ENCODE results near the gene TUSC1.
"Not testable (repeated sequence)": the region's sequence is repeated elsewhere in the genome, so short reads cannot be mapped to it uniquely, and the experiment has no call there.

Gene TUSC1

GRCh38 chr9:25678147-25678666 lies at the start of gene TUSC1:
TSS of gene TUSC1 (minus strand) at chr9:25678444. CDS start at chr9:25678312, 132 bp downstream.
- H3K27me3 Mint-ChIP-seq, result no peaks in the 10 kb centered on the region
- peak; percentile 76 for ATAC-seq
- peaks cover 7% of the 10 kb centered on the region for H3K9me3 Mint-ChIP-seq
- H3K36me3 Mint-ChIP-seq, result no peaks in the 10 kb centered on the region
- no peak within 1 kb of the TSS for H3K27ac Mint-ChIP-seq
- H3K4me3 Mint-ChIP-seq, result peak within 1 kb of the TSS; percentile 29
- no peaks in the 10 kb centered on the region for H3K4me1 Mint-ChIP-seq

DNA sequence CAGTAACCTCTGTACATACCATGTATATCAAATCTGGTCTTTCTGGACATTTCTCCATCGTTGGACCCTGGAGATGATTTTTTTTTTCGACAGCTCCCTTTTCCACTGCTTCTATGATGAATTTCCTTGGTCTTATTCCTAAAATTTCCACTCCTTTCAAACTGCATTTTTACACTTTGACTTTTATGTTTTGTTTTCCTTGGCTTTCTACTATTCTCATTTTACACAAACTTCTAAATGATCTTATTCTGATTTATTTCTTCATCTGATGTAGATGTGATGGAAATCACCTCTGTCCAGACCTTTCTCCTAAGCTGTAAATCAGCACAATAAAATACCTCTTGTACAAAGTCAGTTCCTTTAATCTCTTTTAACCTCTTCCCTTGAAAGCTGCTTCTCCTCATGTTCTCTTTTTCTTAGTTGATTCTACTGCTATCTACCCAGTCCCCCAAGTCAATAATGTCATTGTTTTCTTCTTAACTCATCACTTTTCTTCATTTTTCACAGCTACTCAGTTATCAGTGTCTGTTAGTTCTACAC lies 48.7 kb upstream of the TUSC1 start:
- Mint-ChIP-seq H3K9me3 (peaks cover under 1% of the 10 kb centered on the region), H3K36me3 (no peaks in the 10 kb centered on the region), H3K4me1 (no peaks in the 10 kb centered on the region), H3K4me3 (no peak overlapping the region), H3K27me3 (no peaks in the 10 kb centered on the region), H3K27ac (no peak overlapping the region)
- no peak for ATAC-seq

DNA sequence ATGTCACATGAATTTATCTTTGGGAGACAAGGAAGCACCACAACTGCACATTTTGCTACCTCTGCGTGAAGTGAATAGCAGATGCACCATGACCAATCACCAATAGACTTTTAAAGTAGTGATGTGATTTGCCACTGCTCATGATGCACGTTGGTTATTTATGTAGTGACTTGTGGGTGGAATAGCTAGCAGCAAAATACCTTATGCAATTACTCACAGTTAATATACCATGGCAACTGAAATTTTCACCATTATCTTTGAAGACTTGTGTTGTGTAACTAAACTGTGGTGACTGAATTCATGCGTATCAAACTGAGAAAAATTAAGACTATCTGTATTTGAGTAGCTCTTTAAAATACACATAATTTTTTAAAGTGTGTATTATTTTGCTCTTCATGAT lies 46.2 kb upstream of the TUSC1 start:
- H3K4me3 Mint-ChIP-seq, result no peak overlapping the region
- ATAC-seq, result no peak

GRCh38 chr9:25716220-25716872 lies 38.1 kb upstream of the TUSC1 start:
- H3K36me3 Mint-ChIP-seq, result no peaks in the 10 kb centered on the region
- H3K27ac Mint-ChIP-seq, result no peak overlapping the region
- H3K9me3 Mint-ChIP-seq, result peaks cover 2% of the 10 kb centered on the region
- H3K4me1 Mint-ChIP-seq, result no peaks in the 10 kb centered on the region
- no peaks in the 10 kb centered on the region for H3K27me3 Mint-ChIP-seq
- ATAC-seq, result no peak
- H3K4me3 Mint-ChIP-seq, result no peak overlapping the region

More for the DNA sequence above, 46.2 kb upstream of the TUSC1 start:
- Mint-ChIP-seq H3K27me3 (no peaks in the 10 kb centered on the region), H3K9me3 (no peaks in the 10 kb centered on the region), H3K4me1 (no peaks in the 10 kb centered on the region), H3K36me3 (no peaks in the 10 kb centered on the region), H3K27ac (no peak overlapping the region)

GRCh38 chr9:25709941-25710340 lies 31.7 kb upstream of the TUSC1 start:
- Mint-ChIP-seq H3K27ac (no peak overlapping the region), H3K36me3 (no peaks in the 10 kb centered on the region), H3K27me3 (no peaks in the 10 kb centered on the region), H3K9me3 (no peaks in the 10 kb centered on the region), H3K4me3 (no peak overlapping the region), H3K4me1 (no peaks in the 10 kb centered on the region)
- ATAC-seq, result no peak

DNA sequence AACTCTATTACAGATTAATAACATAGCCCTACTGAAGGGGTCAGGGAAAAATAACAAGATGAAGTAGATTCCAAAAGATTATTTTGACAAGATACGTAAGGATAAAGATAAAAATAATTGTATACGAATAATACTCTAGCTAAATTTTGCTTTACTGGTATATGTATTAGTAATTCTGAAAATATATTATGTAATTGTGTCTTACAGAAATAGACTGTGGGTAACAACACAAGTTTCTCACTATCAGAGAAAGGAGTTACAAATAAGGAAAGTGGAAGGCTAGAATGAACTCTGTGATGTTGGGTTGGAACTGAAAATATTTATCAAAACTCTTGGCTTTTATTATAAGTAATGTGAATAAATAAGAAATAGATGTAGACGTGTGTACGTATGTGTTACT lies 26.6 kb upstream of the TUSC1 start:
- Mint-ChIP-seq H3K4me3 (no peak overlapping the region), H3K36me3 (no peaks in the 10 kb centered on the region), H3K4me1 (no peaks in the 10 kb centered on the region), H3K27me3 (no peaks in the 10 kb centered on the region), H3K27ac (no peak overlapping the region), H3K9me3 (no peaks in the 10 kb centered on the region)
- no peak for ATAC-seq

- Mint-ChIP-seq H3K27ac (no peak overlapping the region), H3K27me3 (no peaks in the 10 kb centered on the region), H3K36me3 (no peaks in the 10 kb centered on the region), H3K4me3 (no peak overlapping the region), H3K9me3 (no peaks in the 10 kb centered on the region), H3K4me1 (no peaks in the 10 kb centered on the region)
- ATAC-seq, result no peak
Observed at GRCh38 chr9:25703701-25704357, 25.6 kb upstream of the TUSC1 start.

DNA sequence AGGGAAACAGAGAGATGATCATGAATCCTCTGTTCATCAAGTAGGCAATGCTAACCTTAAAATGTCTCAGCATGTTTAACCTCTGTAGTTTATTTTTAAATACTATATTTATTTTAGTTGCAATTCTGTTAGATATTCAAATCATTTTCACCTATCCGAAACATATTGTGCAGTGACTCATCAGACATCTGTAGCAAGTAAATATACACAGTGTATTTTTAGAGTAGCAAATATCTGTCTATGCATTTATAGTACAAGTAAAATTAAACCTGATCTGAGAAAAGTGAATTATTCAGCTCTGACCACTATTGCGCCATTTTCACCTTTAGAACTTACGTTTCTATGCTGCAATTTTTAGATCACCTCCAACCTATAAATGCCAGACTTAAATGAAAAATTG lies 24.3 kb upstream of the TUSC1 start:
- H3K27me3 Mint-ChIP-seq, result no peaks in the 10 kb centered on the region
- H3K36me3 Mint-ChIP-seq, result no peaks in the 10 kb centered on the region
- no peak overlapping the region for H3K27ac Mint-ChIP-seq
- H3K4me3 Mint-ChIP-seq, result no peak overlapping the region
- no peaks in the 10 kb centered on the region for H3K9me3 Mint-ChIP-seq
- no peak for ATAC-seq
- no peaks in the 10 kb centered on the region for H3K4me1 Mint-ChIP-seq

DNA sequence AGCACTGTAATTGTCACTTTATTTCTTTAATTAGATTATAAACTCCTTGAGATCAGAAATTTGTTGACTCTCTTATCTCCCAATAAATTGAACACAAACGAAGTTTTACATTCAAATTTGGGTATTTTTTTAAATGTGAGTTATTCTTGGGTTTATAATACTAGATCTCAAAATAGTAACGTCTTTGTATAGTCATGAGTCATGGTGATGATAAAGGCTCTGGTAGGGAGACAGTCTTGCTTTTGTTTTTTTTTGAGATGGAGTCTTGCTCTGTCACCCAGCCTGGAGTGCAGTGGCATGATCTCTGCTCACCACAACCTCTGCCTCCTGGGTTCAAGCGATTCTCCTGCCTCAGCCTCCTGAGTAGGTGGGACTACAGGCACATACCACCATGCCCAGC lies 22.7 kb upstream of the TUSC1 start:
- ATAC-seq, H3K4me1 Mint-ChIP-seq, H3K4me3 Mint-ChIP-seq, H3K27me3 Mint-ChIP-seq, H3K27ac Mint-ChIP-seq, H3K36me3 Mint-ChIP-seq, H3K9me3 Mint-ChIP-seq: not testable (repeated sequence)

GRCh38 chr9:25700430-25700829 lies 22.2 kb upstream of the TUSC1 start:
- no peaks in the 10 kb centered on the region for H3K4me1 Mint-ChIP-seq
- ATAC-seq, result no peak
- no peaks in the 10 kb centered on the region for H3K27me3 Mint-ChIP-seq
- H3K9me3 Mint-ChIP-seq, result no peaks in the 10 kb centered on the region
- H3K36me3 Mint-ChIP-seq, result no peaks in the 10 kb centered on the region
- H3K4me3 Mint-ChIP-seq, result no peak overlapping the region
- H3K27ac Mint-ChIP-seq, result no peak overlapping the region

GRCh38 chr9:25691786-25692185 lies 13.5 kb upstream of the TUSC1 start:
- Mint-ChIP-seq H3K4me1 (no peaks in the 10 kb centered on the region), H3K27me3 (no peaks in the 10 kb centered on the region), H3K27ac (no peak overlapping the region), H3K36me3 (no peaks in the 10 kb centered on the region), H3K9me3 (peaks cover 3% of the 10 kb centered on the region), H3K4me3 (no peak overlapping the region)
- no peak for ATAC-seq

- Mint-ChIP-seq H3K4me3 (no peak overlapping the region), H3K9me3 (peaks cover 11% of the 10 kb centered on the region), H3K27ac (no peak overlapping the region), H3K36me3 (no peaks in the 10 kb centered on the region), H3K4me1 (no peaks in the 10 kb centered on the region), H3K27me3 (no peaks in the 10 kb centered on the region)
- ATAC-seq, result no peak
Observed at GRCh38 chr9:25684321-25684720, 6.1 kb upstream of the TUSC1 start.

GRCh38 chr9:25681266-25681665 lies 3.0 kb upstream of the TUSC1 start:
- H3K9me3 Mint-ChIP-seq, result peaks cover 11% of the 10 kb centered on the region
- no peaks in the 10 kb centered on the region for H3K4me1 Mint-ChIP-seq
- no peaks in the 10 kb centered on the region for H3K27me3 Mint-ChIP-seq
- H3K27ac Mint-ChIP-seq, result no peak overlapping the region
- no peak for ATAC-seq
- H3K4me3 Mint-ChIP-seq, result no peak overlapping the region
- no peaks in the 10 kb centered on the region for H3K36me3 Mint-ChIP-seq

DNA sequence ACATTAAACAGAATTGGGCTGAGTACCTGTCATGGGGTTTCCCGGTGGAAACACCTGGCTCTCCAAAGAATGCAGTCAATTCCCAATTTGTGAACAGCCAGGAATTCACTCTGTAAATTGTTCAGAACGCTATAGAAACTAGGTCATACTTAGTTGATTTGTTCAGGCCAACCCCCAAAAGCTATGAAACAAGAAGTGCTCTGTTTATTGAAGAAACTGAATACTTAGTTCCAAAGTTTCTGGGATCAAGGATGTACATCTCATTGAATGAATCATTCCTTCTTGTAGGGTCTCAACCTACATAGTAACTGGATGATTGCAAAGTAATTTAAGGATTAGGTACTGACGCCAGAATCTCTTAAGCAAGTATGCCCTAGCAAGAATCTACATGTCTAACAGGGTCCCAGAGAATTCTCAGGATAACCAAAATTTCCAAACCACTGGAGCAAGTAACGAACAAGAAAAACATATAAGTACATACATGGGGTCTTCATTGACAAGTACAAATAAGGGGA lies 659 bp upstream of the TUSC1 start:
- H3K27ac Mint-ChIP-seq, result no peak overlapping the region
- H3K4me1 Mint-ChIP-seq, result no peaks in the 10 kb centered on the region
- no peaks in the 10 kb centered on the region for H3K27me3 Mint-ChIP-seq
- peaks cover 10% of the 10 kb centered on the region for H3K9me3 Mint-ChIP-seq
- no peak overlapping the region for H3K4me3 Mint-ChIP-seq
- no peaks in the 10 kb centered on the region for H3K36me3 Mint-ChIP-seq
- no peak for ATAC-seq

- Mint-ChIP-seq H3K27ac (no peak overlapping the region), H3K4me3 (peak overlapping the region; percentile 29), H3K27me3 (no peaks in the 10 kb centered on the region), H3K4me1 (no peaks in the 10 kb centered on the region), H3K36me3 (no peaks in the 10 kb centered on the region), H3K9me3 (peaks cover 3% of the 10 kb centered on the region)
- peak; percentile 76 for ATAC-seq
Observed at GRCh38 chr9:25677301-25678146, 720 bp downstream of the TUSC1 start.

Measured in stimulated activated memory B cell treated with anti-CD40 and anti-IgM and Interleukin-4, amounts not matched to agents 10 μg/mL and 1 μg/mL and 100 μg/mL, for 72 hours (primary cell).